Gastrocnemius medialis (tissue), 4 donors: ENCODE data around the gene HAGH. TPM values are rescaled to one million over a fixed set of nuclear protein-coding genes. Genes with fewer than 3 reads are reported as not detected.

ENCODE experiments used
- ATAC-seq, 2 donors: fragments of 150-250 bp; one replicate each; pipeline ENCODE4 v1.9.1; 2016
- DNase-seq, 2 donors: peaks; one replicate each; pipeline ENCODE4 v3.0.0-alpha.2; 2019
- H3K27ac ChIP-seq, 4 donors: fragments of 200-600 bp; sonication (generic); 1 replicate in 1 of 4; 2 replicates in 3 of 4; pipeline ENCODE4 v1.5.1; 2016 to 2018; ENCODE audit warnings: mild to moderate bottlenecking in 2 of 4, moderate library complexity in 1 of 4
- H3K27me3 ChIP-seq, 3 donors: fragments of 200-600 bp; sonication (generic) in 2 of 3; 1 replicate in 1 of 3; 2 replicates in 2 of 3; pipeline versions ENCODE4 v1.5.1 to v1.6.0; 2016 to 2019; ENCODE audit warnings: mild to moderate bottlenecking in 1 of 3, moderate library complexity in 1 of 3
- H3K36me3 ChIP-seq, 2 donors: fragments of 200-600 bp; sonication (generic) in 1 of 2; one replicate each; pipeline ENCODE4 v1.5.1; 2017 to 2018
- H3K4me1 ChIP-seq, 2 donors: fragments of 200-600 bp; sonication (generic) in 1 of 2; one replicate each; pipeline ENCODE4 v1.5.1; 2016 to 2017; ENCODE audit warnings: mild to moderate bottlenecking in 2 of 2
- H3K4me3 ChIP-seq, 4 donors: fragments of 200-600 bp; sonication (generic) in 3 of 4; 1 replicate in 1 of 4; 2 replicates in 3 of 4; pipeline ENCODE4 v1.5.1; 2016 to 2019; ENCODE audit warnings: mild to moderate bottlenecking in 2 of 4
- H3K9me3 ChIP-seq, 3 donors: fragments of 200-600 bp; sonication (generic) in 2 of 3; 1 replicate in 1 of 3; 2 replicates in 2 of 3; pipeline ENCODE4 v1.5.1; 2016 to 2019
- POLR2A ChIP-seq, 2 donors: fragments of 450-650 bp; IDR thresholded peaks; one replicate each; pipeline ENCODE4 v1.6.1; 2017; ENCODE audit warnings: antibody characterized with exemption in 2 of 2, mild to moderate bottlenecking in 2 of 2, moderate library complexity in 2 of 2
- in situ Hi-C, 4 donors: fragments of 200-750 bp; cut with MboI; loops; one replicate each; pipeline versions ENCODE4 v1.15.0 to v1.8.0; 2017; ENCODE audit warnings: low sequenced_read_pairs in 4 of 4
- intact Hi-C: fragments of 100-400 bp; cut with DNase I; formaldehyde crosslinking; loops from one replicate; pipeline ENCODE4 v1.15.1; 2023; ENCODE audit warnings: low total_unique reads
- total RNA-seq, 4 donors: library from RNA; depleted of rRNA; stranded (reverse); fragments of >200 nt; gene quantifications; one replicate each; pipeline versions ENCODE4 v1.1.0 to v1.2.3, GENCODE V29; 2016
- TF ChIP-seq, protein P1 (sequence below), 5 experiments: fragments of 450-650 bp in 3 of 5; fragments of 200-600 bp in 2 of 5; sonication (generic) in 2 of 5; IDR thresholded peaks in 4 of 5; conservative IDR thresholded peaks in 1 of 5; 1 replicate in 4 of 5; 2 replicates in 1 of 5; pipeline ENCODE4 v1.5.1; 2016 to 2019; ENCODE audit warnings: antibody characterized with exemption in 5 of 5, mild to moderate bottlenecking in 3 of 5, moderate library complexity in 3 of 5

HAGH gene
- total RNA-seq, 4 donors from 2014 or later, result 216 to 440 (median 261) TPM

- H3K27ac ChIP-seq, result no peak overlapping the region
- peaks cover 0 to 23% of the 10 kb centered on the region in 2 donors for H3K36me3 ChIP-seq
Measured at GRCh38 chr16:1810536-1810935, 16.1 kb downstream of the HAGH start.

GRCh38 chr16:1810106-1810505 is 16.5 kb downstream of the HAGH start:
- peaks cover 0 to 26% of the 10 kb centered on the region in 2 donors for H3K36me3 ChIP-seq
- in situ Hi-C loops (no loop called here), intact Hi-C loops (no loop called here)
- no peak overlapping the region for H3K4me3 ChIP-seq
- no peaks in the 10 kb centered on the region for H3K9me3 ChIP-seq
- H3K27me3 ChIP-seq, result no peaks in the 10 kb centered on the region
- H3K27ac ChIP-seq, result no peak overlapping the region
- no peaks in the 10 kb centered on the region for H3K4me1 ChIP-seq
- no peak for DNase-seq
- TF ChIP-seq, protein P1, sequence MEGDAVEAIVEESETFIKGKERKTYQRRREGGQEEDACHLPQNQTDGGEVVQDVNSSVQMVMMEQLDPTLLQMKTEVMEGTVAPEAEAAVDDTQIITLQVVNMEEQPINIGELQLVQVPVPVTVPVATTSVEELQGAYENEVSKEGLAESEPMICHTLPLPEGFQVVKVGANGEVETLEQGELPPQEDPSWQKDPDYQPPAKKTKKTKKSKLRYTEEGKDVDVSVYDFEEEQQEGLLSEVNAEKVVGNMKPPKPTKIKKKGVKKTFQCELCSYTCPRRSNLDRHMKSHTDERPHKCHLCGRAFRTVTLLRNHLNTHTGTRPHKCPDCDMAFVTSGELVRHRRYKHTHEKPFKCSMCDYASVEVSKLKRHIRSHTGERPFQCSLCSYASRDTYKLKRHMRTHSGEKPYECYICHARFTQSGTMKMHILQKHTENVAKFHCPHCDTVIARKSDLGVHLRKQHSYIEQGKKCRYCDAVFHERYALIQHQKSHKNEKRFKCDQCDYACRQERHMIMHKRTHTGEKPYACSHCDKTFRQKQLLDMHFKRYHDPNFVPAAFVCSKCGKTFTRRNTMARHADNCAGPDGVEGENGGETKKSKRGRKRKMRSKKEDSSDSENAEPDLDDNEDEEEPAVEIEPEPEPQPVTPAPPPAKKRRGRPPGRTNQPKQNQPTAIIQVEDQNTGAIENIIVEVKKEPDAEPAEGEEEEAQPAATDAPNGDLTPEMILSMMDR (IDR thresholded peaks at IDR 0.05 in 4 of 5, conservative IDR thresholded peaks at IDR 0.05 in 1 of 5), result no peak
- TF ChIP-seq POLR2A (IDR thresholded peaks at IDR 0.05), result no peak
- no peak for ATAC-seq

More at GRCh38 chr16:1810536-1810935, 16.1 kb downstream of the HAGH start:
- Histone ChIP-seq H3K4me1 (no peaks in the 10 kb centered on the region), H3K27me3 (no peaks in the 10 kb centered on the region), H3K9me3 (no peaks in the 10 kb centered on the region), H3K4me3 (no peak overlapping the region)
- no peak for DNase-seq
- no peak for TF ChIP-seq POLR2A (IDR thresholded peaks at IDR 0.05)
- TF ChIP-seq, protein P1 (IDR thresholded peaks at IDR 0.05 in 4 of 5, conservative IDR thresholded peaks at IDR 0.05 in 1 of 5), result no peak
- ATAC-seq, result no peak
- in situ Hi-C loops (no loop called here), intact Hi-C loops (no loop called here)

DNA sequence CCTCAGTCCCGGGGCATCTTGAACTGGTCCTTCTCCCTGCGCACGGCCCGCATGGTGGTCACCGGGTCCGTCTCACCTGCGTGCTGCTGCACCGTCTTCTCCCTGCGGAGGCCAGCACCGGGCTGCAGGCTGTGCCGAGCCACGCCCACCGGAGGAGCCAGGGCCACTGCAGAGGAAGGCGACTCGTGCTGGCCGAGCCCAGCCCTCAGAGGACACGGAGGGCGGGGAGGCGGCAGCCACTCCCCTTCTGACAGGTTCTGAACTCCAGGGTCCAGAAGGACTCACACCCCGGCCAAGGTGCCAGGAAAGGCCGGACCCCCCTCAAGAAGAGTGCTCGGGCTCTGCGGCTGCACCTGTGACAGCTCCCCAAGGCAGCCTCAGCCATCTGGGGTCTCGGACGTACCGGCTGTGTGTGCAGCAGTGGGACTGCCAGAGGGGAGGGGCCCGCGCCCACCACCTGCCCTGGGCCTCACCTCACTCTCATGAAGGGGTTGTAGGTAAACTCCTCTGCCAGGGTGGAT is 17.3 kb downstream of the HAGH start:
- no peaks in the 10 kb centered on the region for H3K9me3 ChIP-seq
- no peak overlapping the region for H3K27ac ChIP-seq
- peaks cover 0 to 26% of the 10 kb centered on the region in 2 donors for H3K36me3 ChIP-seq
- no peak overlapping the region for H3K4me3 ChIP-seq
- no peak for ATAC-seq
- TF ChIP-seq, protein P1 (IDR thresholded peaks at IDR 0.05 in 4 of 5, conservative IDR thresholded peaks at IDR 0.05 in 1 of 5), result no peak
- no peak for TF ChIP-seq POLR2A (IDR thresholded peaks at IDR 0.05)
- no peak for DNase-seq
- in situ Hi-C loops (no loop called here), intact Hi-C loops (no loop called here)
- H3K27me3 ChIP-seq, result no peaks in the 10 kb centered on the region
- no peaks in the 10 kb centered on the region for H3K4me1 ChIP-seq

- no peaks in the 10 kb centered on the region for H3K27me3 ChIP-seq
- in situ Hi-C loops (no loop called here), intact Hi-C loops (no loop called here)
- H3K36me3 ChIP-seq, result peaks cover 0 to 26% of the 10 kb centered on the region in 2 donors
- ATAC-seq (no peak), DNase-seq (no peak)
- H3K4me3 ChIP-seq, result no peak overlapping the region
- no peak for TF ChIP-seq POLR2A (IDR thresholded peaks at IDR 0.05)
- TF ChIP-seq, protein P1 (IDR thresholded peaks at IDR 0.05 in 4 of 5, conservative IDR thresholded peaks at IDR 0.05 in 1 of 5), result no peak
- H3K27ac ChIP-seq, result no peak overlapping the region
- no peaks in the 10 kb centered on the region for H3K9me3 ChIP-seq
- no peaks in the 10 kb centered on the region for H3K4me1 ChIP-seq
Measured at GRCh38 chr16:1808691-1809090, 17.9 kb downstream of the HAGH start.

DNA sequence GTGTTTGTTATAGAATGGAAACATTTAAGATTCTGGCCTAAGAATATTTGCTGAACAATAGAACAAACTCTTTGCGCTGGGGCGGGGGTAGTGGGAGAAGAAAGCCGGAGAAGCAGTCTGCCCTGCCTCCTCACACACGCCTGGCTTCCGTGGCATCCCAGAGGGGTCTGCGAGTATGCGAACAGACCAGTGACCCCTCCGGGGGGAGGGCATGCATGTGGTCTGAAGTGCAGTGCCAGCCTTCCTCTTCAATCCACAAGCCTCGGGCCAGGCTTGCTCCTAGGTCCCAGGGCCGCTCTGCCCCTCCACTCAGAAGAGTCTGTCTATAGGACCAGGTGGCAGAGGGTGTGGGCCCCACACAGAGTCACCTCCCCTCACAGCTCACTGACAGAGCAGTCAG is 19.0 kb downstream of the HAGH start:
- in situ Hi-C loops, result no loop called here
- no peak overlapping the region for H3K4me3 ChIP-seq
- no peak for TF ChIP-seq POLR2A (IDR thresholded peaks at IDR 0.05)
- TF ChIP-seq, protein P1 (IDR thresholded peaks at IDR 0.05 in 4 of 5, conservative IDR thresholded peaks at IDR 0.05 in 1 of 5), result no peak
- intact Hi-C loops, result no loop called here
- no peak for DNase-seq
- no peaks in the 10 kb centered on the region for H3K27me3 ChIP-seq
- H3K36me3 ChIP-seq, result peaks cover 0 to 26% of the 10 kb centered on the region in 2 donors
- ATAC-seq, result no peak
- H3K27ac ChIP-seq, result no peak overlapping the region
- no peaks in the 10 kb centered on the region for H3K4me1 ChIP-seq
- H3K9me3 ChIP-seq, result no peaks in the 10 kb centered on the region
